GM12878 (cell line): ENCODE results near the gene PHF8.

Experiments used
- KDM1A ChIP-seq: fragments of 200-600 bp; sonication (generic); IDR thresholded peaks from 2 replicates; pipeline ENCODE4 v1.6.1; 2016; ENCODE audit warnings: borderline replicate concordance
- ZSCAN29 ChIP-seq: fragments of 450-650 bp; IDR thresholded peaks from 2 replicates; pipeline ENCODE4 v1.6.1; 2017; ENCODE audit warnings: mild to moderate bottlenecking, moderate library complexity
- ZZZ3 ChIP-seq: IDR thresholded peaks from 2 replicates; pipeline ENCODE4 v1.6.1; 2011; ENCODE audit warnings: low read depth; ENCODE audit not compliant: control insufficient read depth, insufficient read length
- TF ChIP-seq, protein P1 (sequence below), 3 experiments: IDR thresholded peaks in 2 of 3; conservative IDR thresholded peaks in 1 of 3; 2 replicates each; pipeline ENCODE4 v1.5.1; 2011; ENCODE audit warnings: low read depth in 3 of 3, low read length in 3 of 3, mild to moderate bottlenecking in 3 of 3, control low read depth in 2 of 3, moderate library complexity in 2 of 3, inconsistent platforms in 1 of 3, mixed read lengths in 1 of 3; ENCODE audit not compliant: control insufficient read depth in 2 of 3, insufficient read depth in 1 of 3; ENCODE audit errors: extremely low read depth in 1 of 3

DNA sequence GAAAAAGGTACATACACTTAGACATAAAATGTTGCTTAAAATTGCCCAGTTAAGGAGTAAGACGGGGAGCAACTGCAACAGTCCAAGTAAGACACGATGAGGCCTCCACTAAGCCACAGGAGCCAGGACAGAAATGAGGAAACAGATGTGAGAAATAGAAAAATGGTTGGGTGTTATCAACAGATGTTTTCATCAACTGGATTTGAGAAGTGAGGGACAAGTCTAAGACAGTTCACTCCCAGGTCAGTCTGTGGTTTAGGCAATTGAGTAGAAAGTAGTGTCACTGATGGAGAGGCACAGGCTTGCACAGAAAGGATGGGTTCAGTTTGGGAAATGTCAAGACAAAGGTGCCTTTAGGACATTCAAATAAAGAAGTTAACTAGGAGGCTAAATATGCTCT lies 23.5 kb upstream of the PHF8 start:
- TF ChIP-seq ZZZ3 (no peak), ZSCAN29 (no peak), KDM1A (no peak)
- TF ChIP-seq, protein P1, sequence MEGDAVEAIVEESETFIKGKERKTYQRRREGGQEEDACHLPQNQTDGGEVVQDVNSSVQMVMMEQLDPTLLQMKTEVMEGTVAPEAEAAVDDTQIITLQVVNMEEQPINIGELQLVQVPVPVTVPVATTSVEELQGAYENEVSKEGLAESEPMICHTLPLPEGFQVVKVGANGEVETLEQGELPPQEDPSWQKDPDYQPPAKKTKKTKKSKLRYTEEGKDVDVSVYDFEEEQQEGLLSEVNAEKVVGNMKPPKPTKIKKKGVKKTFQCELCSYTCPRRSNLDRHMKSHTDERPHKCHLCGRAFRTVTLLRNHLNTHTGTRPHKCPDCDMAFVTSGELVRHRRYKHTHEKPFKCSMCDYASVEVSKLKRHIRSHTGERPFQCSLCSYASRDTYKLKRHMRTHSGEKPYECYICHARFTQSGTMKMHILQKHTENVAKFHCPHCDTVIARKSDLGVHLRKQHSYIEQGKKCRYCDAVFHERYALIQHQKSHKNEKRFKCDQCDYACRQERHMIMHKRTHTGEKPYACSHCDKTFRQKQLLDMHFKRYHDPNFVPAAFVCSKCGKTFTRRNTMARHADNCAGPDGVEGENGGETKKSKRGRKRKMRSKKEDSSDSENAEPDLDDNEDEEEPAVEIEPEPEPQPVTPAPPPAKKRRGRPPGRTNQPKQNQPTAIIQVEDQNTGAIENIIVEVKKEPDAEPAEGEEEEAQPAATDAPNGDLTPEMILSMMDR (IDR thresholded peaks at IDR 0.05 in 2 of 3, conservative IDR thresholded peaks at IDR 0.05 in 1 of 3; ENCODE audit: control insufficient read depth in 2 of 3, extremely low read depth in 1 of 3, insufficient read depth in 1 of 3, low read depth in 3 of 3, low read length in 3 of 3), result no peak
